Suprapubic skin (tissue), 4 donors: Measurements from ENCODE around the gene MBP. TPM values are rescaled to one million over a fixed set of nuclear protein-coding genes. Genes with fewer than 3 reads are reported as not detected.

Source experiments
- DNase-seq, 2 donors: peaks; one replicate each; pipeline ENCODE4 v3.0.0-alpha.2; 2019; ENCODE audit warnings: low spot score in 2 of 2
- H3K27ac ChIP-seq: fragments of 200-600 bp; sonication (generic); one replicate; pipeline ENCODE4 v1.5.1; 2019
- H3K27me3 ChIP-seq: fragments of 200-600 bp; sonication (generic); one replicate; pipeline ENCODE4 v1.5.1; 2019
- H3K36me3 ChIP-seq: fragments of 200-600 bp; sonication (generic); one replicate; pipeline ENCODE4 v1.5.1; 2019
- H3K4me1 ChIP-seq: fragments of 200-600 bp; sonication (generic); one replicate; pipeline ENCODE4 v1.5.1; 2019
- H3K4me3 ChIP-seq: fragments of 200-600 bp; sonication (generic); one replicate; pipeline ENCODE4 v1.5.1; 2019; ENCODE audit warnings: mild to moderate bottlenecking
- H3K9me3 ChIP-seq: fragments of 200-600 bp; sonication (generic); one replicate; pipeline ENCODE4 v1.5.1; 2019
- EP300 ChIP-seq: sonication (generic); formaldehyde crosslinking; IDR thresholded peaks from one replicate; pipeline ENCODE4 v1.6.1; 2017; ENCODE audit warnings: antibody characterized with exemption
- POLR2A ChIP-seq, 2 donors: fragments of 450-650 bp; IDR thresholded peaks; one replicate each; pipeline ENCODE4 v1.6.1; 2017; ENCODE audit warnings: antibody characterized with exemption in 2 of 2, mild to moderate bottlenecking in 2 of 2, moderate library complexity in 2 of 2
- POLR2AphosphoS5 ChIP-seq, 3 donors: sonication (generic); formaldehyde crosslinking; IDR thresholded peaks; one replicate each; pipeline ENCODE4 v1.6.1; 2017; ENCODE audit warnings: antibody characterized with exemption in 3 of 3
- WGBS: methylation state at CpG from one replicate; pipeline ENCODE4 v1.1.5; 2018; 5-methylcytosine and 5-hydroxymethylcytosine counted together
- total RNA-seq, 4 donors: library from RNA; depleted of rRNA; stranded (reverse); fragments of >200 nt; gene quantifications; one replicate each; pipeline ENCODE4 v1.1.0, GENCODE V29; 2016
- TF ChIP-seq, protein P1 (sequence below), 2 donors: fragments of 200-600 bp in 1 of 2; fragments of 450-650 bp in 1 of 2; sonication (generic) in 1 of 2; IDR thresholded peaks; one replicate each; pipeline ENCODE4 v1.5.1; 2016 to 2019; ENCODE audit warnings: antibody characterized with exemption in 2 of 2, mild to moderate bottlenecking in 1 of 2, moderate library complexity in 1 of 2

The MBP gene
- total RNA-seq, 4 donors from 2014 or later, result 37.0 to 100 (median 69.3) TPM

DNA sequence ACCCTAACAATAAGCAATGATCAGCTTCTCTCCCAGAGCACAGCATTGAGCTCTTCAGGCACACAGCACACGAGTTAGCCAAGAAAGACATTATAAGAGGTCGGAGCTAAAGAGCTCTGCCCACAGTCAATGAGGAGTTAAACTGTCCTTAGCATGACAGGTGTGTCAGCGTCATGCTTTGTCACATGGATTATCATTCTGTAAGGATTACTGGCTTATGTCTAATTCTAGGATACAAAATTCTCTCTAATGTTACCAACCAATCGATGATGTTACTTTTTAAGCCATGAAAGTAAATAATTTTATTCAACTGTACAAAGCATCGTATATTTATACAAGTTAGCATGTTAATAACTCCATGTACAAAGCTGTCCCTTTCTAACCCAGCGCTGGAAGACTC, 201.4 kb downstream of the MBP start:
- Histone ChIP-seq H3K27me3 (no peaks in the 10 kb centered on the region), H3K9me3 (no peaks in the 10 kb centered on the region), H3K27ac (no peak overlapping the region), H3K36me3 (peaks cover 70% of the 10 kb centered on the region), H3K4me3 (no peak overlapping the region), H3K4me1 (no peaks in the 10 kb centered on the region)
- no peak for DNase-seq
- no peak for TF ChIP-seq POLR2A (IDR thresholded peaks at IDR 0.05)
- no peak for TF ChIP-seq POLR2AphosphoS5 (IDR thresholded peaks at IDR 0.05)
- TF ChIP-seq EP300, result no peak
- TF ChIP-seq, protein P1, sequence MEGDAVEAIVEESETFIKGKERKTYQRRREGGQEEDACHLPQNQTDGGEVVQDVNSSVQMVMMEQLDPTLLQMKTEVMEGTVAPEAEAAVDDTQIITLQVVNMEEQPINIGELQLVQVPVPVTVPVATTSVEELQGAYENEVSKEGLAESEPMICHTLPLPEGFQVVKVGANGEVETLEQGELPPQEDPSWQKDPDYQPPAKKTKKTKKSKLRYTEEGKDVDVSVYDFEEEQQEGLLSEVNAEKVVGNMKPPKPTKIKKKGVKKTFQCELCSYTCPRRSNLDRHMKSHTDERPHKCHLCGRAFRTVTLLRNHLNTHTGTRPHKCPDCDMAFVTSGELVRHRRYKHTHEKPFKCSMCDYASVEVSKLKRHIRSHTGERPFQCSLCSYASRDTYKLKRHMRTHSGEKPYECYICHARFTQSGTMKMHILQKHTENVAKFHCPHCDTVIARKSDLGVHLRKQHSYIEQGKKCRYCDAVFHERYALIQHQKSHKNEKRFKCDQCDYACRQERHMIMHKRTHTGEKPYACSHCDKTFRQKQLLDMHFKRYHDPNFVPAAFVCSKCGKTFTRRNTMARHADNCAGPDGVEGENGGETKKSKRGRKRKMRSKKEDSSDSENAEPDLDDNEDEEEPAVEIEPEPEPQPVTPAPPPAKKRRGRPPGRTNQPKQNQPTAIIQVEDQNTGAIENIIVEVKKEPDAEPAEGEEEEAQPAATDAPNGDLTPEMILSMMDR (IDR thresholded peaks at IDR 0.05), result no peak
- WGBS, result 94% methylated on average over 6 of the region's 6 CpGs

Other genes with a start within 250 kb of the MBP start
- gene GALR1, start 117.1 kb upstream of the MBP start, total RNA-seq, result under 1 TPM in 2 of 4 donors, not detected in 2; 0.08 to 0.16 TPM